Left renal pelvis (tissue), 4 donors: Measurements from ENCODE around the gene HSPB3. TPM values are rescaled to one million over a fixed set of nuclear protein-coding genes. Genes with fewer than 3 reads are reported as not detected.
"Not testable (repeated sequence)": the region's sequence is repeated elsewhere in the genome, so short reads cannot be mapped to it uniquely, and the experiment has no call there.

Experiments used
- DNase-seq, 4 donors: peaks; one replicate each; pipeline ENCODE4 v3.0.0-alpha.2; 2013; ENCODE audit warnings: low read depth in 4 of 4, low spot score in 3 of 4
- polyA plus RNA-seq, 4 donors: library from polyadenylated mRNA; unstranded; fragments of 120-200 nt; gene quantifications; one replicate each; pipeline ENCODE4 v1.2.1, GENCODE V29; 2013; ENCODE audit not compliant: insufficient read length in 4 of 4

Gene HSPB3
- polyA plus RNA-seq, 4 donors, result 0.32 TPM; not detected in 3

- no peak for DNase-seq
Observed at GRCh38 chr5:54454602-54455001, 897 bp upstream of the HSPB3 start.

GRCh38 chr5:54457094-54457862, 1.8 kb downstream of the HSPB3 start:
- peak; percentile 35 to 47 (median 38) for DNase-seq

GRCh38 chr5:54458221-54458620, 2.7 kb downstream of the HSPB3 start:
- no peak for DNase-seq

GRCh38 chr5:54460181-54460919, 4.9 kb downstream of the HSPB3 start:
- no peak for DNase-seq

- DNase-seq, result no peak
Observed at GRCh38 chr5:54462281-54462680, 6.8 kb downstream of the HSPB3 start.

GRCh38 chr5:54463713-54464112, 8.2 kb downstream of the HSPB3 start:
- DNase-seq, result no peak

GRCh38 chr5:54469622-54470021, 14.1 kb downstream of the HSPB3 start:
- no peak for DNase-seq

GRCh38 chr5:54470128-54470527, 14.6 kb downstream of the HSPB3 start:
- no peak for DNase-seq

GRCh38 chr5:54470677-54471076, 15.2 kb downstream of the HSPB3 start:
- no peak for DNase-seq

- DNase-seq, result no peak
Observed at GRCh38 chr5:54471398-54471797, 15.9 kb downstream of the HSPB3 start.

GRCh38 chr5:54476682-54477081, 21.2 kb downstream of the HSPB3 start:
- no peak for DNase-seq

- no peak for DNase-seq
Observed at GRCh38 chr5:54477941-54478478, 22.5 kb downstream of the HSPB3 start.

- no peak for DNase-seq
Observed at GRCh38 chr5:54480296-54480695, 24.8 kb downstream of the HSPB3 start.

- no peak for DNase-seq
Observed at GRCh38 chr5:54484219-54484894, 28.9 kb downstream of the HSPB3 start.

- not testable (repeated sequence) for DNase-seq
Observed at GRCh38 chr5:54485659-54486058, 30.2 kb downstream of the HSPB3 start.

- not testable (repeated sequence) for DNase-seq
Observed at GRCh38 chr5:54489648-54489979, 34.1 kb downstream of the HSPB3 start.

- DNase-seq, result no peak
Observed at GRCh38 chr5:54491326-54491725, 35.8 kb downstream of the HSPB3 start.

GRCh38 chr5:54492178-54492577, 36.7 kb downstream of the HSPB3 start:
- DNase-seq, result no peak

- no peak for DNase-seq
Observed at GRCh38 chr5:54495027-54495426, 39.5 kb downstream of the HSPB3 start.
